ENCODE measurements around the gene LAYN.

DNA sequence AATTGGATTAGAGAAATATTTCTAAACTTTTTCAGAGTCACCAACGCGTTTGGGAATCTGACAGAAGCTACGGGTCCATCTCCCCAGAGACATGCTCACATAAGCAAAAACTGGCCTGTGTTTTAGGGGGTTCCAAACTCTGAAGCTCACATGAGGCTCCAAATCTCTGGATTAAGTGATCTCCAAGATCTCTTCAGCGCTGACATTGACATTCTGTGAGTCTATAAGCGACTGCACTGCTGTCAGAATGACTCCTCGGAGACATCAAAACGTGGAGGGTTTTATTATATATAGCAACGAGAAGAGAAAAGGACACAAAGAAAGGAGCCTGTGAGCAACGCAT lies 61.1 kb downstream of the LAYN start:
- TF ChIP-seq, protein P1, sequence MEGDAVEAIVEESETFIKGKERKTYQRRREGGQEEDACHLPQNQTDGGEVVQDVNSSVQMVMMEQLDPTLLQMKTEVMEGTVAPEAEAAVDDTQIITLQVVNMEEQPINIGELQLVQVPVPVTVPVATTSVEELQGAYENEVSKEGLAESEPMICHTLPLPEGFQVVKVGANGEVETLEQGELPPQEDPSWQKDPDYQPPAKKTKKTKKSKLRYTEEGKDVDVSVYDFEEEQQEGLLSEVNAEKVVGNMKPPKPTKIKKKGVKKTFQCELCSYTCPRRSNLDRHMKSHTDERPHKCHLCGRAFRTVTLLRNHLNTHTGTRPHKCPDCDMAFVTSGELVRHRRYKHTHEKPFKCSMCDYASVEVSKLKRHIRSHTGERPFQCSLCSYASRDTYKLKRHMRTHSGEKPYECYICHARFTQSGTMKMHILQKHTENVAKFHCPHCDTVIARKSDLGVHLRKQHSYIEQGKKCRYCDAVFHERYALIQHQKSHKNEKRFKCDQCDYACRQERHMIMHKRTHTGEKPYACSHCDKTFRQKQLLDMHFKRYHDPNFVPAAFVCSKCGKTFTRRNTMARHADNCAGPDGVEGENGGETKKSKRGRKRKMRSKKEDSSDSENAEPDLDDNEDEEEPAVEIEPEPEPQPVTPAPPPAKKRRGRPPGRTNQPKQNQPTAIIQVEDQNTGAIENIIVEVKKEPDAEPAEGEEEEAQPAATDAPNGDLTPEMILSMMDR (IDR thresholded peaks at IDR 0.05): no peak
- TF ChIP-seq POLR2AphosphoS5 (IDR thresholded peaks at IDR 0.05): no peak
- no peak for TF ChIP-seq POLR2A (IDR thresholded peaks at IDR 0.05)
